Inflammatory macrophage (primary cell): ENCODE data around the gene RHOXF2.
A peak's percentile ranks its signal among the peaks of the same experiment; 100 is the strongest.

Experiments
- DNase-seq, 2 donors: peaks; one replicate each; pipeline ENCODE4 v3.0.0-alpha.2; 2020 to 2022

The RHOXF2 gene

GRCh38 chrX:120200851-120201250 lies 42.4 kb downstream of the RHOXF2 start:
- no peak for DNase-seq

DNA sequence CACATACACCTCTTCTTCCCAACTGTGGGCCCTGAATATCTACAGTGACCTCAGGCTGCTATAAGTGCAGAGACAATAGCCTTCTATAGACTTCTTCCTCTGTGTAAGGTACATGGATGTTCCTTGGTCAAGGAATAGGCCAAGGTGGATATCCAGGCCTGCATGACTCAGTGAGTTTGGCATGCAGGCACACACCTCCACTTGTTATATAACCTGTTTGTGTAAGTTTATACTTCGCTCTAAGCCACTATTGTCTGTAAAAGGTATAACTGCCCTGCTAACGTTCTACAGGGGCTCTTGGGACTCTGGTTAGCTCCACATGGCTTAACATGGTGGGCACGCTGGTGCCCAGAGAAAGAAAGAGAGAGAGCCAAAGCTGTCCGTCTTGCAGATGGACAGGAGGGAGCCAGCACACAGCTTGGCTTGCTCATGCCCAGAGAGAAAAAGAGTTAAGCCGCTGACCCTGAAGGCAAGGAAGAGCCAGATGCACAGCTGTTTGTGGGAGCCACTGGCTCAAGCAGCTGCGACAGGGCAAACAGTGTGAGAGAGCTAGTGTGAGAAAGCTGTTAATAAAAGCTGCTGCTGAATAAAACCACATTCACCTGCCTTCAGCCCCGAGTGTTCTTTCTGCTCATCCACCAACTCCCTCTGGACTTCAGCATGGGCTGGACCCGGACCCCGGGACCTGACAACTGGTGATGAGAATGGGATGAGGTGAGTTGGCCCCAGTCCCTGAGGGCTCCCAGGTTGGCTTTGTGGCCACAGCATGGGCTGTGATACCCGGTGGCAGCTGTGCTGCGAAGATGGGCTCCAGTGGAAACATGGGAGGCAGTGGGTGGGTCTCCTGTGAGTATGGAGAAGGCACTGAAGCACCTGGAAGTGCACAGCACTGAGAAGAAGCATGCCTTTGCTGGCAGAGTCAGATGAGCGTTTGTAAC lies 47.7 kb downstream of the RHOXF2 start:
- DNase-seq, result no peak

DNA sequence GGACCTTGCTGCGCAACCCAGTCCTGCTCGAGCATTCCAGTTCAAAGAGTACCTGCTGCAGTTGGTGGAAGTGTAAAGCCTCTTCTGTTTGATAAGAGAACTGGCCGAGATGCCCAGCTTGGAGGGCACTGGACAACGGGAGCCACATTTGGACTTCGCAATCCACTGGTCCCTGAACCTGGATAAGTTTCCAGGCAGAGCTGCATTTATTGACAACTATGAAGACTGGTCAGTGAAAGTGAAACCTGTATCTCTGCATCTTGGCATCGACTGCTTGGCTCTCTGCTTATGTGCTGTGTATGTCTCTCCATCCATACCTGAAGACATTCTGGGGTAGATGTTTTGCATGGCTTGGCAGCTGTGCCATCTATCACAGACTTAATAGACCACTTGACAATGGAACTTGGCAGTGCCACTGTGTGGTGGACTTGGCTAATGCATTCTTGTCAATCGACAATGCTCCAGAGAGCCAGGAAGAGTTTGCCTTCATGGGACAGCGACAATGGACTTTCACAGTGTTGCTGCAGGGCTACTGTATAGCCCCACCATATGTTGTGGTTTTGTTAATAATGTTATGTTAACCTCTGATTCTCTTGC lies 48.7 kb downstream of the RHOXF2 start:
- DNase-seq, result no peak

GRCh38 chrX:120213438-120214265 lies 55.2 kb downstream of the RHOXF2 start:
- DNase-seq, result peak; percentile 54 to 57
